Adrenal gland (tissue), 5 donors: ENCODE results near the gene NAT9.

Source experiments
- CTCF ChIP-seq, 6 experiments: fragments of 450-650 bp in 4 of 6; fragments of 200-600 bp in 2 of 6; sonication (generic) in 1 of 6; IDR thresholded peaks; 1 replicate in 5 of 6; 2 replicates in 1 of 6; pipeline versions ENCODE4 v1.5.1 to v1.8.0; 2016 to 2021; ENCODE audit warnings: antibody characterized with exemption in 6 of 6, mild to moderate bottlenecking in 2 of 6, moderate library complexity in 1 of 6
- POLR2A ChIP-seq, 2 donors: fragments of 450-650 bp; IDR thresholded peaks; one replicate each; pipeline ENCODE4 v1.6.1; 2017; ENCODE audit warnings: antibody characterized with exemption in 2 of 2, mild to moderate bottlenecking in 2 of 2, moderate library complexity in 1 of 2
- donor health status: DM: no; HTN: no; CAD: no.

DNA sequence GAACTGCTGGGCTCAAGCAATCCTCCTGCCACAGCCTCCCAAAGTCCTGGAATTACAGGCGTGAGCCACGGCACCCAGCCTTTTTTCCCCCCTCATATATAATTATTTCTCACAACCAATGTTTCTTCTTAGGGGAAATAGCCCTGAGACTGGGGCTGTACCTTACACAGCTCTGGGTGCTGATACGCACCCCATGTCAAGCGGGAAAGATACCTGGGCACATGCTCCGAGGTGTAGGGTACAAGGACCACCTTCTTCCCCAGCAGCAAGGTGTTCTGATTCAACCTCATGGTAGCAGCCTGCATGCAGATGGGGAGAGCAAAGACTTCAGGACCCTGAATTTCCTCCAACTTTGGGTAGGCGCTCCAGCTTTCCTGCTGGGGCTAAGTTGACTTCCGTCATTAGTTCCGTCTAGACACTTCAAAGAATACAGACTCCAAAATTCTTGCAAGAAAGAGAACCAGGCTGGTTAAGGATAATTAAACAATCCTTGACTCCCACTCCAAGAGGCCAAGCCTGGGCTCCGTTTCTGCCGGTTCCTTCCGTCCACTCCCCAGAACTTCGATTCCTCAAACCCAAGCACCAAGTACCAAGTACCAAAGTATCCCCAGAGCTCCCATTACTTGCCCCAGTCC, 619 bp downstream of the NAT9 start:
- TF ChIP-seq CTCF (IDR thresholded peaks at IDR 0.05) (no peak), POLR2A (IDR thresholded peaks at IDR 0.05) (no peak)
